ENCODE measurements around the gene CD52.

CD52 gene

DNA sequence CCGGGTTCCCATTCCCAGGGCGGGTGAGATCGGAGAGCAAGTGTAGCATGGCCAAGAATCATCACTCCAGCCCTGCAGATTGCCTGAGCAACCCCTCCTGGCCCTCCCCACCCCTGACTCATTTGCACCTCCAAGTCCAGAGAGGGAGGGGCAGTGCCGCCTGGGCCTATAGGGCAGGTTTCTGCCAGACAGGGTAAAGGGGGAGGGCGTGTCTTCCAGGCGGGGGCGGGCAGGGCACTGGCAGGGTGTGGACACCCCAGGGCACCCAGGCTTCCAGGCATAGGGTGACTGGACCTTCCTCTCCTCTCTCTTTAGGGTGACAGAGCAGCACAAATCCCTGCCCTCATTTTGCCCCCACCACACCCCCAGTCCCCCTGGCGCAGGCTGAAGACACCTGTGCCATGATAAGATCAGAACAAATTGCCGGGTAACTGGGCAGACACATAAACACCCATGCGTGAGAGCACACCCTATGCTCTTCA lies 39.4 kb downstream of the CD52 start:
- no peak for FAIRE-seq

DNA sequence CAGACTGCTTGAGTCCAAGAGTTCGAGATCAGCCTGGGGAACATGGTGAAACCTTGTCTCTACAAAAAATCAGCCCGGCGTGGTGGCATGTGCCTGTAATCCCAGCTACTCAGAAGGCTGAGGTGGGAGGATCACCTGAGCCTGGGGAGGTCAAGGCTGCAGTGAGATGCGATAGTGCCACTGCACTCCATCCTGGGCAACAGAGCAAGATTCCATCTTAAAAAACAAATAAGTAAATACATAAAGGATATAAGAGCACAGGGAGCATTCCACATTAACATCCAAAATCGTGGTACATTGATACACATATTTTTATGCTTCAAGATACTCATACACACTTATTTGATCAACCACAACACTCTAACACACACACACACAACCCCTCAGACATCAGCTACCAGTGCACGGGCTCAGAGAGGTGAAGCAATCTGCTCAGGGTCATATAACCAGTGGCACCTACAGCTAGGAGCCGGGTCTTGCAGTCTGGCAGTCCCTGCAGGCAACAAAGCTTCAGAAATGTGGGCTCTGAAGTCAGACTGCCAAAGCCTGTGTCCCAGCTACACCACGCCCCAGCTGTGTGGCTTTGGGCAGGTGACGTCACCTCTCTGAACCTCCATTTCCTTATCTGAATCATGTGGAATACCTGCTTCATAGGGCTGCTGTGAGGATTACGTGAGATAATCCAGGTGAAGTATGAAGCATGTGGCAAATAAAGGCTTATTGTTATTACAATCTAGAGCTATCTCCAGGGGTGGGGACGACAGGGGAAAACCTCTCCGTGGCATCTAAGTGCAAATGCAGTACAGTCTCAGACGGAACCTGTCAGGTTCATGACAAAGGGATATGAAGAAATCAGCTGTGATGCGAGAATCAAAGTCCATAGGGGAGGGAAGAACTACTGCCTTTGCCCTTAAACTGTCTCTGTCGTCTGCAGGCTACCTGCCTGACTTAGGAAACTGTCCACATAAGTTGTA lies 40.9 kb downstream of the CD52 start:
- FAIRE-seq = no peak

DNA sequence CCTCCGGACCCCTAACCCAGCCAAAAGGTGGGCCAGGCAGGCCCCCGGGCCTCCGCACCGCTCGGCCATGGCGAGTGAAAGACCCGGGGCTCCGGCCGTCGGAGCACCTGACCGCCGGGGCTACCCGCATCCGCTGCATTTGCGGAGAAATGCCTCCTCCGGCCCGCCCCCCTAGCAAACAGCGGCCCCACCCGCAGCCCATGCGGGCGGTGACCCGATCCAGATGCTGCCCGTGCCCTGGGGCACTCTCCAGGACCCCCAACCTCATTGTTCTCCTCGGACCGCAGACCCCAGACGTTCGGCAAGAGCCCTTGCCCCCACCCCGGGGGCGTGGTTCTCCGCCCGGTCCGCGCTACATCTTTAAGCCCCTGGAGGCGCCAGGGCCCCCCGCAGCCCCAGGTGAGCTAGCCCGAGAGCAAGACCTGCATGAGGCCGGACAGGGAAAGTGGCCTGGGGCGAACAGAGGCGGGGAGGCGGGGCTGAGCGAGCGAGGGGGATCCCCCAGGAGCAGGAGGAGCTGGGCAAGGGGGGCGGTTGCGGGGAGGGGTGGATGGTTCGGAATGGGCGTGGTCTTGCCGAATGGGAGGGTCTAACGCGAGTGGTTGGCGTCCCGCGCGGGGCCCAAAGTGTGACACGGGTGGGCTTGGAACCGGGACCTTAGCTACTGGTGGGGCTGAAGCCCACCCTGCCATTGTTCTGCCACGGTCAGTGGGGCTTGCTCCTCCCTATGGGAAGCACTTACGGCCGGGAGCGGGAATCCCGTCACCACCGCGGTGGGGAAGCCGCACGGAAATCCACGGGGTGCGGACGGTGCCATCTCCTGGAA lies 42.4 kb downstream of the CD52 start:
- no peak for FAIRE-seq

DNA sequence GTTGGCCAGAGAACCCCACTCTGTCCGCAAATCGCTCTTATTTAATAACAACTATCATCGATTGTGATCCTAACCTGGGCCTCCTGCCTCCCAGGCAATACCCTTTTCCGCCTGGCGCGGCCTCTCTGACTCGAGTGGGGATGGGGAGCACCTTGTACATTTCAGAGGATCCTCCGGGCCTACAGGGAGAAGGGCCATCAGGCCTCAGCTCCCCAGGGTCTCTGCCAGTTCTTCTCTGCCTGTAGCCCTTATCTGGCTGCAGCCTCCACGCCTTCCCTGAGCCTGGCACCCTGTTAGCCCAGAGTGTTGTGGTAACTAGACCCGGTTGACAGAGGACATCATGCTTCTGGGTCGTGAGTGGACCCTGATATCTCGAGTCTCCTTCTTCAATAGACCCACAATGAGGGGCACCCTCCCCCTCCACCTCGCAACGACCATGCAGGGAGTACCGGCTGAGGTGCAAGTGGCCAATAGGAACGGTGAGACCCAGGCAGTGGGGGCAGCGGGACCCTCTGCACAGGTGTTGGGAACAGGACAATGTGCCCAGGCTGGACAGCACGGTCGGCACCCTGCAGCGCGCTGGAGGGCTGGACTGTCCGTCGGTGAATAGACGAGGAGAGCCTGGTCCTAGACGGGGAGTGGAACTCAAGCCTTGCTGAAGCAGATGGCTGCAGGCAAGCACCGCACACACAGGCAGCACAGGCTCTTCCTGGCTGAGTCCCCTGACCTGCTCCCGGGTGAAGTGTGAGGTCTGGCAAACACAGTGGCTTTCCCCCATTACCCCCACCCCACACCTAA lies 43.2 kb downstream of the CD52 start:
- no peak for FAIRE-seq

DNA sequence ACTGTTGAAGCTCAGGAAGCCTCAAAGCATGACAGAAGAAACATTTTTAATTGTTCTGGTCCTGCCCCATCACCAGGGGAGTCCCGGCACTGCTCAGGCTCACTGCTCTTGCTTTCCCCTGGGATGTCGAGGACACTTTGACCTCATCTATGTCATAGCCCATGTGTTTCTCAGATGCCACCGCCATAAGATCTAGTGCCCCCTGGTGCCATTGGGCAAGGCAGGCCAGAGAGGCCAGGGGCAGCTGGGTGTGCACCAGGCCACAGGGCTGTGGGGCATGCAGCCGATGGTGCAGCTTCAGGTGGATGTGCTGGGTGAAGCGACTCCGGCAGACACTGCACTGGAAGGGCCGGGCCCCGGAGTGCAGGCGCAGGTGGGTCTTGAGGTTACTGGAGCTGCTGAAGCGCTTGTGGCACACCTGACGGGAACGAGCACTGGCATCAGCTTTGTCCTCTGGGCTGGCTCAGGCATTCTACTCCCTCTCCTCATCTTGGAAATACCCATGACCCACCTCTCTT lies 43.9 kb downstream of the CD52 start:
- no peak for FAIRE-seq

DNA sequence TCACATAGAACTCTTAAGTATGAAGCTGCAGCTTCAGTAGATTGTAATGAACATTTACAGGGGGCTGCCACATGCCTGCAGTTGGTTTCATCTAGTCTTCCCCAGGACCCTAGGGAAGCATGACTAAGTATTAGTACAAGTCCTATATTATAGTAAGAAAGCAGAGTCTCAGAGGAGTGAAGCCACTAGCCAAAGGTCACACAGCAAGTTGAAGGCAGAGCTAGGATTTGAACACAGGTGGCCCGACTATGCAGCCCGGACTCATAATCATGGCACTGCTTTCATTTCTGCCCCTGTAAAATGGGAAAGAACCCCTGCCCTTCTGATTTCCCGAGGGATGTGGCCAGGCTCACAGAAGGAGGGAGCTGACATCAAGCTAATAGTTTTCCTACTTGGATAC lies 44.6 kb downstream of the CD52 start:
- no peak for FAIRE-seq

DNA sequence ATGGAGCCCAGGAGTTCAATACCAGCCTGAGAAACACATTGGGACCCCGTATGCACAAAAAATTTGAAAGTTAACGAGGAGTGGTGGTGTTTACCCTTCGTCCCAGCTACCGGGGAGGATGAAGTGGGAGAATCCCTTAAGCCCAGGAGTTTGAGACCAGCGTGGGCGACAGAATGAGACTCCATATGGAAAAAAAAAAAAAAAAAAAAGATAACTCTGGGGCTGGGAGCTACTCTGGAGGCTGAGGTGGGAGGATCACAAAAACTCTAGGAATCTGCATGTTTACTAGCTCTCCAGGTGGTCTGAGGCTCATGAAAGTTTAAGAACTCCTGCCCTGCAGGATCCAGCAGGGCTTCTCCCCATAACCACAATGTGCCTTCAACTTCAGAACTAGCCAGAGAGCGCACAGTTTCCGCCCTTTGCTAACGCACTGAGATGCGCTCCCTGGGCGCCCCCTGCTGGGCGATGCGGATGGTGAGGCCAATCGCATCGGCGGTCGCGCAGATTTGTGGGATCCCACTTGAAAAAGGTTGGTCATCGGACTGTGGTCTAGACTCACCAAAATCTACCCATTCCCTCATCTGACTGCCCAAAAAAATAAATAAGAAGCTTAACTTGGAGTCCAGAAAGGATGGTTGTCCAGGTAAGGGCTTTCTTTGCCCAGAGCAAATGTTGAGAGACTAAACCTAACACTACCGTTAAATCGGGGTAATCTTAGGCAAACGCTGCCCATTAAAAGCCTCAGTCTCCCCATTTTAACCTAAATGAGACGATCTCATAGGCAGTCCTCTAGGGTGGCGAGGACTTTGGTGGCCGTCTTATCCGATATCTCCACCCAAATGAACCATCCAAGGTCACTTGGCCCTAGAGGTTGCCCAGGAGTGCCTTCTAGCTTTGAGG lies 46.0 kb downstream of the CD52 start:
- FAIRE-seq = no peak

DNA sequence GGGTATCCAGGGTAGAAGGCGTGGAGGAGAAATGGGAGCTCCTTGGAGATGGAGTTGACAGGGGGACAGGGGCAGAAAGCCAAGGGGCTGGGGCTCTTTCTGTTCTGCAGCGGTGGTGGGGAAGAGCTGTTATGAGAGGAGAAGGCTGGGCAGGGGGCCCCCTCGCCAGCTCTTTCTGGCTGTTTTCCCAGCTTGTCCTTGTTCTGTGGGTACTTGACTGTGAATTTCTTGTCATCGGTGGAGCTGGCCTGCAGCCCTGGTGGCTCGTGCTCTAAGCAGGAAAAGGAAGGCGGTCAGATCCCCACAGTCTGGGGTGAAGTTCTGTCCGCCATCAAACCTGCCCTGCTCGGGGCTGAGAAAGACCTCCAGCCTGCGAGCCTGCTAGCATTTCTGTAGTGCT lies 47.2 kb downstream of the CD52 start:
- no peak for FAIRE-seq

DNA sequence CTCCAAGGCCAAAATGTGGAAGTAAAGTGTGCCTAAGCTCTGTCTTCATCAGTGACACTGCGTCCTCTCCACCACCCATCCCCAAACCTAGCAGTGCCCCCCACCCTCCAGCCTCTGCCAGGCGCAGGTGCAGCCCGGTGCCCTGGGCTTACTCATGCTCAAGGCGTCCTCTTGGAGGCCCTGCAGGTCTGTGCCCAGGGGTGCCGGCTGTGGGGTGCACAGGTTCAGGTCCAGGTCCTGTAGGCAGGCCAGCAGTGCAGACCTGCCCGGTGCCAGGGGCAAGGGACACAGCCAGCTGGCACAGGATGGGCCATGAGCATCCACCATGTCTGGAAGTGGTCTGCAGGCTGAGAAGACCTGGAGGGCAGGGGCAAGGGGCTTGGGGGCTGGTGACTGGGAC lies 49.7 kb downstream of the CD52 start:
- no peak for FAIRE-seq

DNA sequence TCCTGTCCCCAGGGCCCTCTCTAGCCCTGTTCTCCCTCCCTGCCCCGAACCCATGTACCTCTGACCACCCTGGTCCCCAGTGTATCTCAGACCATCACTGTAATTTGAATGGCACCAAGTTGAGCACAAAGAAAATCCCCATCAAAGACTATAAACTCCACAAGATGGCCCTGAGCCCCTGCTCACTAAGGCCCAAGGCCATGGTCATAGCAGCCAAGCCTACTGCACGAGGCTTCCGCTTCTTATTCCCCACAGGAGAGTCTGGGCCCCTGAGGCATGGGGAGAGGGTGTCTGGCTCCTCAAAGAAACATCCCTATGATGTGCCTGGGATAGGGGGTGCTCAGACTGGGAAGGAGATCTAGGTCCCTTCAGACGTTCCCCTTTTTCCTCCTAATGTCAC lies 50.2 kb downstream of the CD52 start:
- FAIRE-seq = no peak

DNA sequence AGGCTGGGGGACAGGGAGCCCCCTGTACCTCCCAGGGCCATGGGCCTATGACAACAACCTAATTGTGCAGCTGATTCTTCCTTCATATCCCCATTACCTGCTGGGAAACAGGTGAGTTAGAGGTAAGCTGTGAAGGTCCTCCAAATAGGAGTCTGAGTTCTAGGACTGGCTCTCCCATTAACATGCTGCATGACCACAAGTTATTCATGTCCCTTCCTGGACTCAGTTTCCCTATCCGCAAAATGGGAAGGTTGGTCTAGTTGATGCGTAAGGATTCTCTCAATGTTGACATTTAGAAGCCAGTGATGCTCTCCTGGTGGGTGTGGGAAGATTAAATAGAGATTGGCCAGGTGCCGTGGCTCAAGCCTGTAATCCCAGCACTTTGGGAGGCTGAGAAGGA lies 50.7 kb downstream of the CD52 start:
- FAIRE-seq = no peak

All from endometrium (tissue), 2 donors.